ENCODE data around the gene EMC6.

EMC6 gene

GRCh38 chr17:3715296-3715695 is 46.7 kb downstream of the EMC6 start:
- no peak for DNase-seq

DNA sequence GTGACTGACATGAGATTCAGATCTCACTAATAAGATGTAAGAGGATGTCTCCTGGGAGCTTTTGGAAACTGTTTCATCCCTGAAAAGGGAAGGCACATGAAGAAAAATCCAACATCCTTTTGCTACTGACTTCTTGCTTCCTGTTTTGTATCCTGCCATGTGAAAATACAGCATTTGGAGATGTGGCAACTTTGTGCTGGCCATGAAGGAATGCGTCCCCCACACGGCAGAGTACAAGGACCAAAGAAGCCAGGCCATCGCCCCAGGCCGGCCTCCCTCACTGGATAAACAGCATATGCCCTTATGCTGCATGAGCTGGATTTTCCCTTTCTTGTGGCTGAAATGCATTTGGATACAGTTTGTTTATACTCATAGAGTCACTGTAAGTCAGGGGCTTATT is 49.6 kb downstream of the EMC6 start:
- DNase-seq: no peak

DNA sequence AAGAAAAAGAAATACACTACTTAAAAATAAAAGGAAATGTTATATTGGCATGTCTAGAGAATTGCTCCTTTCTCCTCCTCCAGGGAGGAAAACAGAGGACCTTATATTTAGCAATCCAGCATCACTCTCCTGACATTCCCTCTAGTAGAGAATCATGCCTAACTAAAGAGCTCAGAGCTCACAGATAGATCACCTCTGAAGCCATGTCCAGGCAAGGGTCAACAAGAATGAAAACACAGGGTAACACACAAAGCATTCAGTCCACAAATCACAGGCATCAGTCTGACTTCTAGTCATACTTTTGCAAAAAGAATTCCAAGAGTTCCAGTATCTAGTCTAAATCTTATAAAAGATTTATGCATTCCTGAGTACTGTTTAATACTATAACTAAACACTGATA is 50.7 kb downstream of the EMC6 start:
- no peak for DNase-seq
